AG08396 (cell line): ENCODE results near the gene PEX14.

Experiments
- DNase-seq: peaks from one replicate; pipeline ENCODE4 v3.0.0; 2012; ENCODE audit warnings: low spot score, mixed read lengths

PEX14 gene

DNA sequence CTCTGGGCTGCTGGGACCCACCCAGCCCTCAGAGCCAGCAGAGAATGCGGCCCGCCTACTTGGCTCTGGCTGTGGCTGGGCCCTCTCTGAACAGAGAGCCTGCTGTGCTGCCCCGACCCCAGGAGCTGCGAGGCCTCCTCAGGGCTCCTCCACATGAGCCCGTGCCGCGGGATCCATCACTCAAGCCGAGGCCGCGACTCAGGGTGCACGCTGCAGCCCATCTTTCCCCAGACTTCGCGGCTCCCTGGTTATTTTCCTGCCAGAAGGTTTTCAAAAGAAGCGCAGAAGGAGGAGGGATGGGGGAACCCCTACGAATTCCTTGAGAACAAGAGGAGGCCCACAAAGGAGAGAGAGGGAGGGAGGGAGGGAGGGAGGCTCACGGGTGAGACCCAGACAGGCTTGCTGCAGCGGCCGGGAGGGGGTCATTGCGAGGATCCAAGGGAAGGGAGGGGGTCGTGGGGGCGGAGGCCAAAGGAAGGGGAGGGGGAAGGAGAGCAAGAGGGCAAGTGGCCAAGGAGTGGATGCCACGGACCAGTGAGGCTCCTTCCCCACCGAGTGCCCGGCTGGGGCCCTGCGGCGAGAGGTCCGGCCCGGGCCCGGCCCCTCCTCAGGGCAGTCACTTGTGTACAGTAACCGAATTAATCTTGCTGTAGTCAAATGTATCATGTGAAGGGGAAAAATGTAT lies 174.9 kb downstream of the PEX14 start:
- DNase-seq = no peak

GRCh38 chr1:10650556-10651388 lies 176.0 kb downstream of the PEX14 start:
- no peak for DNase-seq

DNA sequence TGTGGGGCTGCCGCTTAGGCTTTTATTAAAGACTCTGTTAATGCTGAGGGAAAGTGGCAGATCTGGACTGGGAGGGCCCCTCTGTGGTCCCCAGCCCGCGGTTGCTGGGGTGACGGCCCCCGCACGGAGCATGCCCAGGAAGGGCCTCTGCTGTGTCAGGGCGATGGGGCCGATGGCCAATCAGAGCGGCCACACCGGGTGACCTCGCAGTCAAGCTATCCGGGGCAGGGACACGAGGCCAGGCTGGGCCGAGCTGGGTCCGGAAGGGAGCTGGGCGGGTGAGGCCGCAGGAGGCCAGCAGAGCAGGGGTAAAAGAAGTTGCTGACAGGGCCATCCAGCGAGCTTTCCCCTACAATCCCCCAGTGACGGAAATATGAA lies 176.6 kb downstream of the PEX14 start:
- DNase-seq = no peak

DNA sequence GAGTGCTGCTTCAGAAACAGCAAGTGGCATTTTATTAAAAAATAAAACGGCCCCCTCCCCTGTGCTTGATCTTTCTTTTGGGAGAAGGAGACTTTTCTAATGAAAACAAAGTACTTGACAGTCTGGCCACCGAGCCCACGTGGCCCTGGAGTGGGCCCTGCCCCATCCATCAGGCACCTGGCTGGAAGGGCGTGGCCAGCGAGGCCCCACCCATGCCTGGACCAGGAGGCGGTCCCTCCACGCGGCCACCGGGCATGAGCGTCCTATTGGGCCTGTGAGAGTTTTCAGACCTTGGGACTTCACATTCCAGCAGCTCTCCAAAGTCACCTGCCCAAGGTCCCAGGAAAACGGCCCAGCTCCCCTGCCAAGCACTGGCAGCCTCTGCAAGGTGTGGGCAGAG lies 177.0 kb downstream of the PEX14 start:
- no peak for DNase-seq

- DNase-seq = no peak
Observed at GRCh38 chr1:10652626-10653025, 177.9 kb downstream of the PEX14 start.

GRCh38 chr1:10653370-10654125 lies 178.8 kb downstream of the PEX14 start:
- DNase-seq = no peak

DNA sequence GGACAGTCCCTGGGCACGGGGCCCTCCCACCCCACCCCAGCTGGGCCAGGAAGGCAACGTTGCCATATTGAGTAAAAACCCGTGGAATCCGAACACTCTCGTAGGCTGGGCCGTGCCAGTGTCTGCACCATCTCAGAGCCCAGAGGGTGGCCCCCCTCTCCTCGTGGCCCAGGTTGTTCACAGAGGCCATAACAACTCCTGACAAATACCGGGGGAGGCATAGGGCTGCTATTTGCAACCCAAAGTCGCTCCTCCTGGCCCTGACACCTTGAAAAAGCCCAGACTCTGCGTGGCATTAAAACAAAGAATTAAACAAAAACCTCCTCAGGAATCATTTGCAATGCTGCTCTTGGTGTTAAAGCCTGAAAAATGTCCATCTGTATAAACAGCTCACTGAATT lies 180.3 kb downstream of the PEX14 start:
- DNase-seq = no peak

DNA sequence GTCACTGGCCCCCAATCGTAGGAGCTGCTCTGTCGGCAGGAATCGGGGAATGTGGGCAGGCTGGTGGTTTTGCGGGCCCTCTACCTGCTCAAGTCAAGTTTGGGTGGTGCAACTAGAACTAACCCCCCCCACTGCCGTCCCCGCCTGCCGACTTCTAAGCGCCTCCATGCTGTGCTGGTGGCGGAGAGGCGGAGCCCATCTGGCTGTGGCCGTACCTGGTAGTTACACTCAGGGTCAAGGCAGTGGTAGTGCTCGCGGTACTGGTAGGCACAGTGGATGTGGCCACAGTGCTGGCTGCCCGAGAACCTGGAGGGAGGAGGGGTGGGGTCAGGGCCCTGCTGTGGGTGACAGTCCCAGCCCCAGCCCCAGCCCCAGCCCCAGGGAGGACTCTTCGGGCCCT lies 181.7 kb downstream of the PEX14 start:
- no peak for DNase-seq

DNA sequence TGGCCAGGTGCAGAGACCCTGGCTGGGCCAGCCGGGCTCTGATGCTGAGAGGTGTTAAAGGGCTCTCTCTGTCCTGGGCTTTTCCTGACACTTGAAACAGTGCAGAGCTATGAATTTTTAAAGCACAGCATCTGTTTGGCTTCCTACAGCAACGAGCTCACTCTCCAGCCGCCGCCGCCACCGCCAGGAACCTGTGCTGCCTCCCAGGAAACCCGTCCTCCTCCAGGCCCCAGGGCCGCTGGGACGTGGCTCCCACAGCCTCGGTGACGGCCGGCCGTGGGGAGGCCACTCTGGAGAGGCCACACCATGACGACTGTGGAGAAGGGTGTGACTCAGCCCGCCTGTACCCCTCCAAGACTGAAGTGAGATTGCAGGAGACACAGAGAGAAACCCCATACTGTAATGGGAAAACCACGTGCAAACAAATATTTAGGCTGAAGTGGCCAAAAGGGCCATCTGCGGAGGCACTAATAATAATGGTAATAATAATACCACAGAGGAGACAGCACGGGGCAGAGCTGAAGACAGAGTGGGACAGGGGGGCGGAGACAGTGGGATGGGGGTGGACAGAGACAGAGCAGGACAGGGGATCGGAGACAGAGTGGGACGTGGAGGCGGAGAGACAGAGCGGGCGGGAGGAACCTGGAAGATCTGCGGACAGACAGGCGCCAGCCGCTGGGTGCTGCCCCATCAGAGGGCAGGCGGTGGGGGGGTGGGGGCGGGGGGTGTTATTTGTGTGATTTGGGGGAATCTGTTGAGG lies 182.5 kb downstream of the PEX14 start:
- no peak for DNase-seq

DNA sequence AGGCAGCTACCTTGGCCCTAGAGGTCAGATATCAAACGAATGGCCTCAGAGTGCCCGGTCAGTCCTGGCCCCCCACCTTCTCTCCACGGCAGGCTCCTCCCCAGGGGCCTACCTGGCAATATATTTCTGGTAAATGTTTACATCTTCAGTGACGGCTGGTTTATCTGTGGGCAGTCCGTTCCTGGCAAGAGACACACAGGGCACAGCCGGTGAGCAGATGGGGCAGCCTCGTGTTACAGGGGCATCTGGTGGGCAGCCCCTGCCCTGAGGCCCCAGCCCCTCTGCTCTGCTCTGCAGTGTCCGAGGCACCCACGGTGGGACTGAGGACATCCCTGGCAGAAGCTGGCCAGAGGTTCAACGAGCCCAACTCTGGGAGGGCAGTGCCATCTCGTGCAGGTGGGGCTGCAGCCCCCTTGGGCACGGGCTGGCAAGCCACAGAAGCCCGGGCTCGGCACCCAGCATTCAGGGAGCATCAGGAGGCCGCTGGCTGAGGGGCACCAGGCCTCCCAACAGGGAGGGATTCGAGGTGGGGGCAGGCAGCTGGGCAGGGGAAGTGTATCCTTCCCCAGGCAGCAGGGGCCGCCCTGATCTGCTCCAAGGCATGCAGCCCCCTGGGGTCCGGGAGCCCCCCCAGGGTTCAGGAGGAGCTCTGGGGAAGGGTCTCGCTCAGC lies 183.8 kb downstream of the PEX14 start:
- no peak for DNase-seq

GRCh38 chr1:10659218-10659617 lies 184.5 kb downstream of the PEX14 start:
- DNase-seq = no peak

DNA sequence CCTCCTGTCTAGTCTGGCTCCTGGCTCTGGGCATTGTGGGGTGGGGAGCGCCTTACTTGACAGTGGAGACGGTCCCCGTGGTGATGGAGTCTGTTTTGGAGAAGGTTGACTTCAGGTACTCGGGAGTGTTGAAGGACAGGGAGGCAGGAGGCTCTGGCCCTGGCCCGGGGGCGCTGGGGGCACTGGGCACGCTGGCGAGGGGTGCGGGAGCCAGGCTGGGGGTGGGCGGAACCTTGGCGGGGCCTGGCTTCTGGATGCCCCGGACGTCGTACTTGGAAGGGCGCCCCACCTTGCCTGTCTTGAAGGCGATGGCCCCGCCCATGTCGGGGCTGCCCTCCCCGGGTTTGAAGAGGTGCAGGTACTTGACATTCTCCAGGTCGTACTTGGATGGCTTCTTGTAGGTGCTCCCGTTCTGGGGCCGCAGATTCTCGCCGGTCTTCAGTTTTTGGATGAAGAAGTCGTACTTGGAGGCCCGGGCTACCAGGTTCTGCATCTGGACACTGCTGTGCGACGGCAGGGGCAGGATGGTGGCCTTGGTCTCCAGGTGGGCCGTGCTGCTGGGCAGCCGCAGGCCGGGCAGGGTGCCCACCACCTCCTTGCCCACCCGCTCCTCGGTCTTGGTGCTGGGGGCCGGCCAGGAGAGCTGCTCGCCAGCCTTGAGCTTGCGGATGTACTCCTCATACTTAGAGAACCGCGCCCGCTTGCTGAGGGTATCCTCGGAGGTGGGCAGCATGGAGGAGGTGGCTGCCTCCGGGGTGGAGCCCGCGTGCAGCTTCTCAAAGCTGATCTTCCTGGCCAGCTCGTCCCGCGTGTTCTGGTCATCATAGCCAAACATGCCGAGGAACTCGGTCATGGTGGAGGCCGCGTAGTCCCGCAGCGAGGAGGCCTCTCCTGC lies 185.1 kb downstream of the PEX14 start:
- no peak for DNase-seq

DNA sequence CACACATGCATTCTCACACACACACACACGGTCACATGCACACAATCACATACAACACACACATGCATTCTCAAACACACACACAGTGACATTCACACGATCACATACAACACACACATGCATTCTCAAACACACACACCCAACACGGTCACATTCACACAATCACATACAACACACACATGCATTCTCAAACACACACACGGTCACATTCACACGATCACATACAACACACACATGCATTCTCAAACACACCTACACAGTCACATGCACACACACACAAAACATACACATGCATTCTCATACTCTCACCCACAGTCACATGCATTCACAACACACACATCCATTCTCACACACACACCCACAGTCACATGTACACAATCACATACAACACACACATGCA lies 186.7 kb downstream of the PEX14 start:
- DNase-seq = no peak

- DNase-seq = no peak
Observed at GRCh38 chr1:10662090-10662688, 187.4 kb downstream of the PEX14 start.

GRCh38 chr1:10662824-10663677 lies 188.3 kb downstream of the PEX14 start:
- no peak for DNase-seq

- peak; percentile 81 for DNase-seq
Observed at GRCh38 chr1:10663678-10664035, 188.9 kb downstream of the PEX14 start.

- no peak for DNase-seq
Observed at GRCh38 chr1:10664251-10664650, 189.5 kb downstream of the PEX14 start.

GRCh38 chr1:10665226-10665625 lies 190.5 kb downstream of the PEX14 start:
- no peak for DNase-seq
